ENCODE data around the gene C2orf72.

GRCh38 chr2:231056453-231057416 lies 19.4 kb downstream of the C2orf72 start, which contains the start of gene PSMD1:
- TF ChIP-seq, protein P1, sequence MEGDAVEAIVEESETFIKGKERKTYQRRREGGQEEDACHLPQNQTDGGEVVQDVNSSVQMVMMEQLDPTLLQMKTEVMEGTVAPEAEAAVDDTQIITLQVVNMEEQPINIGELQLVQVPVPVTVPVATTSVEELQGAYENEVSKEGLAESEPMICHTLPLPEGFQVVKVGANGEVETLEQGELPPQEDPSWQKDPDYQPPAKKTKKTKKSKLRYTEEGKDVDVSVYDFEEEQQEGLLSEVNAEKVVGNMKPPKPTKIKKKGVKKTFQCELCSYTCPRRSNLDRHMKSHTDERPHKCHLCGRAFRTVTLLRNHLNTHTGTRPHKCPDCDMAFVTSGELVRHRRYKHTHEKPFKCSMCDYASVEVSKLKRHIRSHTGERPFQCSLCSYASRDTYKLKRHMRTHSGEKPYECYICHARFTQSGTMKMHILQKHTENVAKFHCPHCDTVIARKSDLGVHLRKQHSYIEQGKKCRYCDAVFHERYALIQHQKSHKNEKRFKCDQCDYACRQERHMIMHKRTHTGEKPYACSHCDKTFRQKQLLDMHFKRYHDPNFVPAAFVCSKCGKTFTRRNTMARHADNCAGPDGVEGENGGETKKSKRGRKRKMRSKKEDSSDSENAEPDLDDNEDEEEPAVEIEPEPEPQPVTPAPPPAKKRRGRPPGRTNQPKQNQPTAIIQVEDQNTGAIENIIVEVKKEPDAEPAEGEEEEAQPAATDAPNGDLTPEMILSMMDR (IDR thresholded peaks at IDR 0.05), result peak; percentile 88 to 96 (median 94)
- TF ChIP-seq POLR2A (IDR thresholded peaks at IDR 0.05), result peak in 2 of 4 donors; percentile 32 to 39
